IMR-90 (cell line): ENCODE measurements around the gene TBC1D8. TPM values are rescaled to one million over a fixed set of nuclear protein-coding genes. Genes with fewer than 3 reads are reported as not detected.

Source experiments
- ATAC-seq: fragments of 200-7000 bp; cut with Tn5 transposase; 2 replicates; pipeline ENCODE4 v1.9.1; 2020; ENCODE audit warnings: low read depth, mild to moderate bottlenecking, moderate library complexity
- BruUV-seq: library from RNA; stranded (reverse); fragments of 400-500 nt; replicated peaks from 2 replicates; lab custom pipeline; 2021; lab: Mats Ljungman, UMichigan
- CTCF ChIA-PET: fragments of 300-600 bp; formaldehyde crosslinking; extraction: SDS; loops from one replicate; lab custom pipeline; 2021; ENCODE audit warnings: antibody characterized with exemption; lab: Yijun Ruan, JAX
- POLR2A ChIA-PET: fragments of 300-600 bp; sonication (Branson Sonifier 250); formaldehyde crosslinking; loops from one replicate; lab custom pipeline; 2022; ENCODE audit warnings: antibody characterized with exemption; ENCODE audit not compliant: unreplicated experiment; lab: Charles Lee
- DNase-seq: peaks from one replicate; pipeline ENCODE4 v3.0.0; 2013
- H2AFZ ChIP-seq: replicated peaks from 2 replicates; pipeline ENCODE3; 2013; ENCODE audit warnings: low read length, mild to moderate bottlenecking; ENCODE audit not compliant: poor library complexity
- H2AK5ac ChIP-seq: 2 replicates; pipeline ENCODE4 v1.6.1; 2013; ENCODE audit warnings: low read depth, low read length, inconsistent platforms
- H2AK9ac ChIP-seq: replicated peaks from 2 replicates; pipeline ENCODE3; 2013; ENCODE audit warnings: mild to moderate bottlenecking, low read depth, low read length, moderate library complexity; ENCODE audit not compliant: poor library complexity
- H2BK120ac ChIP-seq: 2 replicates; pipeline ENCODE4 v1.6.1; 2013; ENCODE audit warnings: low read depth, low read length, inconsistent platforms
- H2BK15ac ChIP-seq: 3 replicates; pipeline ENCODE4 v1.6.1; 2013; ENCODE audit warnings: low read depth, low read length, inconsistent platforms
- H2BK20ac ChIP-seq: 2 replicates; pipeline ENCODE4 v1.6.1; 2013; ENCODE audit warnings: low read depth, mild to moderate bottlenecking, inconsistent platforms, low read length, moderate library complexity
- H2BK5ac ChIP-seq: 2 replicates; pipeline ENCODE4 v1.6.1; 2013; ENCODE audit warnings: mild to moderate bottlenecking, low read depth, low read length, inconsistent platforms; ENCODE audit not compliant: poor library complexity, severe bottlenecking
- H3K14ac ChIP-seq: replicated peaks from 2 replicates; pipeline ENCODE4 v1.6.1; 2013; ENCODE audit warnings: low read depth, low read length, inconsistent platforms
- H3K18ac ChIP-seq: 2 replicates; pipeline ENCODE4 v1.6.1; 2013; ENCODE audit warnings: low read depth, low read length, control low read depth
- H3K23ac ChIP-seq: 2 replicates; pipeline ENCODE4 v1.6.1; 2013; ENCODE audit warnings: low read depth, low read length, inconsistent platforms
- H3K27ac ChIP-seq: 2 replicates; pipeline ENCODE4 v1.5.1; 2013; ENCODE audit warnings: mild to moderate bottlenecking, control low read depth, low read length; ENCODE audit not compliant: insufficient read depth
- H3K27me3 ChIP-seq: 2 replicates; pipeline ENCODE4 v1.6.1; 2013; ENCODE audit warnings: low read length; ENCODE audit not compliant: control insufficient read depth, insufficient read depth
- H3K36me3 ChIP-seq: 2 replicates; pipeline ENCODE4 v1.6.1; 2013; ENCODE audit warnings: low read length, mixed read lengths; ENCODE audit not compliant: control insufficient read depth, insufficient read depth
- H3K4ac ChIP-seq: 2 replicates; pipeline ENCODE4 v1.6.1; 2013; ENCODE audit warnings: low read depth, low read length, inconsistent platforms
- H3K4me1 ChIP-seq: 2 replicates; pipeline ENCODE4 v1.6.1; 2013; ENCODE audit warnings: low read length, mixed read lengths; ENCODE audit not compliant: control insufficient read depth, insufficient read depth
- H3K4me2 ChIP-seq: 2 replicates; pipeline ENCODE4 v1.6.1; 2013; ENCODE audit warnings: low read depth, mild to moderate bottlenecking, control low read depth, low read length, moderate library complexity
- H3K4me3 ChIP-seq: 2 replicates; pipeline ENCODE4 v1.5.1; 2013; ENCODE audit warnings: low read depth, mild to moderate bottlenecking, control low read depth, low read length, moderate library complexity; ENCODE audit not compliant: insufficient read depth
- H3K56ac ChIP-seq: 2 replicates; pipeline ENCODE4 v1.6.1; 2013; ENCODE audit warnings: low read length, inconsistent platforms; ENCODE audit not compliant: insufficient read depth; ENCODE audit errors: extremely low read depth
- H3K79me1 ChIP-seq, 2 experiments: 2 replicates each; pipeline ENCODE4 v1.6.1; 2013; ENCODE audit warnings: low read length in 2 of 2, inconsistent platforms in 1 of 2, low read depth in 1 of 2
- H3K9ac ChIP-seq: 2 replicates; pipeline ENCODE4 v1.6.1; 2013; ENCODE audit warnings: low read depth, low read length, control low read depth
- H3K9me1 ChIP-seq: 2 replicates; pipeline ENCODE4 v1.6.1; 2013; ENCODE audit warnings: low read length, inconsistent platforms; ENCODE audit not compliant: insufficient read depth
- H3K9me3 ChIP-seq: 2 replicates; pipeline ENCODE4 v1.6.1; 2013; ENCODE audit warnings: low read length; ENCODE audit not compliant: control insufficient read depth, insufficient read depth
- H4K20me1 ChIP-seq: 2 replicates; pipeline ENCODE4 v1.6.1; 2013; ENCODE audit warnings: low read length, inconsistent platforms; ENCODE audit not compliant: insufficient read depth
- H4K5ac ChIP-seq: 2 replicates; pipeline ENCODE4 v1.6.1; 2013; ENCODE audit warnings: mild to moderate bottlenecking, low read depth, low read length, control low read depth
- H4K8ac ChIP-seq, 2 experiments: 2 replicates each; pipeline ENCODE4 v1.6.1; 2013; ENCODE audit warnings: low read depth in 2 of 2, low read length in 2 of 2, control low read depth in 1 of 2, inconsistent platforms in 1 of 2
- H4K91ac ChIP-seq: 2 replicates; pipeline ENCODE4 v1.6.1; 2013; ENCODE audit warnings: low read depth, low read length, inconsistent platforms; ENCODE audit not compliant: insufficient read depth
- BHLHE40 ChIP-seq: fragments of 150-350 bp; IDR thresholded peaks from 2 replicates; pipeline ENCODE4 v1.6.1; 2016; ENCODE audit warnings: mild to moderate bottlenecking, low read depth, low read length
- FOS ChIP-seq: fragments of 150-350 bp; IDR thresholded peaks from 2 replicates; pipeline ENCODE4 v1.6.1; 2016; ENCODE audit warnings: low read depth, low read length
- RFX5 ChIP-seq: IDR thresholded peaks from 2 replicates; pipeline ENCODE4 v1.8.0; 2012; ENCODE audit warnings: low read depth, mild to moderate bottlenecking, low read length, moderate library complexity
- WGBS, 2 experiments: methylation state at CpG; one replicate each; pipeline versions ENCODE4 v1.1.5 to v1.1.7; 2013; ENCODE audit warnings: missing lambda C conversion rate in 2 of 2; ENCODE audit not compliant: insufficient read length in 1 of 2; ENCODE audit errors: extremely low coverage in 2 of 2; 5-methylcytosine and 5-hydroxymethylcytosine counted together
- dilution Hi-C: fragments of 300-500 bp; cut with HindIII; formaldehyde crosslinking; loops from one replicate; pipeline ENCODE4 v1.14.3; 2018; ENCODE audit warnings: low sequenced_read_pairs; ENCODE audit not compliant: unreplicated experiment
- in situ Hi-C: fragments of 300-500 bp; cut with MboI; formaldehyde crosslinking; loops from 3 replicates; pipeline ENCODE4 v1.14.3; 2019; ENCODE audit warnings: low sequenced_read_pairs, inconsistent platforms, mixed read lengths
- intact Hi-C: fragments of 100-400 bp; cut with micrococcal nuclease; formaldehyde crosslinking; loops from 2 replicates; pipeline ENCODE4 v1.10.0; 2022
- polyA plus RNA-seq, 3 experiments: library from polyadenylated mRNA; depleted of rRNA; stranded (reverse); fragments of >200 nt; gene quantifications; 2 replicates each; pipeline ENCODE4 v1.2.3, GENCODE V29; 2012; ENCODE audit warnings: low replicate concordance in 1 of 3
- total RNA-seq: library from RNA; depleted of rRNA; stranded (reverse); fragments of >200 nt; gene quantifications from 2 replicates; pipeline ENCODE4 v1.2.3, GENCODE V29; 2012

Gene TBC1D8
- total and polyA plus RNA-seq, 2 of the 4 experiments (the other 2 are of a cell fraction): 1.3 to 1.5 TPM

DNA sequence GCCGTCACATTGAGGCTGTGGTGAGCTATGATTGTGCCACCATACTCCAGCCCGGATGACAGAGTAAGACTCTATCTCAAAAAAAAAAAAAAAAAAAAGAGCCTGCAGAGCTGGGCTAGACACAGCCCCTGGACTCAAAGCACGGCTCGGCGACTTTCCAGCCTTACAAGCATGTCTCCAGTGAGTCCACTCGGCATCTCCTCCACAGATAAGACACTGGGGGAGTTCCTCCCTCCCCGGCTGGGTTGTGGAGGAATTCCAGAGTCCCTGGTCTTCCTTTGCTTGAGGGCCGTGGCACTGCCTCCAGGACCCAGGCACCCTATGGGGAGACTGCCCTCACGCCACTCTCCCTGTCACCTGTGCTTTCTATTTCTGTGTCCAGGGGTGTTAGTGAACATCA lies 180.0 kb downstream of the TBC1D8 start:
- Histone ChIP-seq H2AK5ac (no peak overlapping the region), H4K5ac (no peak overlapping the region), H2BK15ac (no peak overlapping the region), H4K20me1 (no peaks in the 10 kb centered on the region), H2AK9ac (no peak overlapping the region), H3K4me1 (no peaks in the 10 kb centered on the region), H3K9ac (no peak overlapping the region), H3K23ac (no peak overlapping the region), H3K56ac (no peak overlapping the region), H2AFZ (no peak overlapping the region), H4K91ac (no peak overlapping the region), H3K18ac (no peak overlapping the region), H2BK5ac (no peak overlapping the region), H3K79me1 (no peaks in the 10 kb centered on the region), H3K4ac (no peak overlapping the region), H3K27me3 (no peaks in the 10 kb centered on the region), H4K8ac (no peak overlapping the region), H3K9me3 (no peaks in the 10 kb centered on the region), H3K9me1 (peaks cover 9% of the 10 kb centered on the region; the same call in 1 of the 2 replicates), H3K36me3 (peaks cover 34% of the 10 kb centered on the region), H3K27ac (no peak overlapping the region), H3K14ac (no peak overlapping the region), H2BK120ac (no peak overlapping the region), H3K4me2 (no peak overlapping the region), H3K4me3 (no peak overlapping the region), H2BK20ac (no peak overlapping the region)
- TF ChIP-seq BHLHE40 (no peak), FOS (no peak), RFX5 (no peak)
- WGBS, 2 experiments: 80% methylated on average over 1 of the region's 9 CpGs; no CpG with 5 or more reads in 1 of the 2 experiments
- ATAC-seq: no peak
- POLR2A ChIA-PET: no interaction called here
- no peak for DNase-seq
- no TSS peak for BruUV-seq
- CTCF ChIA-PET: interaction anchor here (1.0 kb wide), 1 partner anchor 13 kb away, joined by 3 read pairs; no protein-coding TSS in a partner anchor
- dilution Hi-C loops: no loop called here
- intact Hi-C loops: no loop called here
- in situ Hi-C loops: loop anchor here (5.0 kb wide), 1 partner anchor 149 kb away; the partner anchor contains the start of gene NPAS2
